ENCODE data around the gene CTU2.

Gene CTU2

DNA sequence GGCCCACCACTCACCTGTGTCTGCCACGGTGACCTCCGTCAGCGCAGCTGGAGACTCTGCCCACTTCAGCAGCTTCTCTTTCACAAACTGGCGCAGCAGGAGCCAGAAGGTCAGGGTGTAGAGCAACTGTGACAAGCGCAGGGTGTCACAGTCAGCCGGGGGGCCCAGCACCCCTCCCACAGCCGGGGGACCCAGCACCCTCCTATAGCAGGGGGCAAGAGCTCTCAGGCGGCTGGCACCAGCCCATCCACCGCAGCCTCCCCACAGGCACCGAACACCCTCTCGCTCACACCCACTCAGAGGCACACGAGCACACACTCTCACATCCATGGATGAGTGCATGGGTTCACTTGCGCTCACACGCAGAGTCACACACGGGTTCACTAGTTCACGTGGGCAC lies 28.8 kb downstream of the CTU2 start:
- TF ChIP-seq JUND (IDR thresholded peaks at IDR 0.05; ENCODE audit: low read depth), result no peak
- no peak for DNase-seq (ENCODE audit: low read depth in 1 of 2, low spot score in 1 of 2)
- in situ Hi-C loops (cut with HindIII; ENCODE audit: low pct_unique_long_range_greater_than_20kb, low sequenced_read_pairs), result no loop called here

DNA sequence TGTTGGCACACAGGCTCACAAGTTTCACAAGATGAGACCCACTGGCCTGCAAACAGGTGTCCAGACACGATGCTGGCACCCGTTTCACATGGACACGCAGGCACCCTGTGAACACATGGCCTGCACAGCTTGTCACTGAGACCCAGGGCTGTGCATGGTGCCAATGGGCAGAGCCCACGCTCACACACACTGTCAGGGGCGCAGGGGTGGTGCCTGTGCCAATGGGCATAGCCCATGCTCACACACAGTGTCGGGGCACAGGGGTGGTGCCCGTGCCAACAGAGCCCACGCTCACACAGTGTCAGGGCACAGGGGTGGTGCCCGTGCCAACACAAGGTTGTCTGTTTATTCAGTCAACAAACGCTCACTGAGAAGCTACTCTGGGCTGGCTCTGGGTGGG lies 29.3 kb downstream of the CTU2 start:
- TF ChIP-seq JUND (IDR thresholded peaks at IDR 0.05; ENCODE audit: low read depth), result no peak
- in situ Hi-C loops (cut with HindIII; ENCODE audit: low pct_unique_long_range_greater_than_20kb, low sequenced_read_pairs), result no loop called here
- no peak for DNase-seq (ENCODE audit: low read depth in 1 of 2, low spot score in 1 of 2)

DNA sequence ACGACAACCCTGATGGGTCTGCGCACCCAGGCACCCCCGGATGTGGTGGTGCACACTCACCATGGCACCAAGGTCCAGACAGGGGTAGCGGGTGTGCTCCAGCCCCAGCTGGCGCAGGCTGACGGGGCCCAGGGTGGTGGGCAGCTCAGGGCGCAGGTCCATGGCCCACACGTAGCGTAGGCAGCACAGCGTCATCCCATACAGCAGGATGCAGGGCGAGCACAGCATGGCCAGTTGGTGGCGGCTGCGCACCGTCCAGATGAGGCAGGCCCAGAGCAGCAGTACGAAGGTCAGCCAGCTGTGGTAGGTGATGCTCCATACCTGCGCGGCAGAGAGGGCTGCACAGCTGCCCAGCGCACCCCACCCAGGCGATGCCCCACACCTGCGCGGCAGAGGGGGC lies 29.8 kb downstream of the CTU2 start:
- no peak for TF ChIP-seq JUND (IDR thresholded peaks at IDR 0.05; ENCODE audit: low read depth)
- DNase-seq (ENCODE audit: low read depth in 1 of 2, low spot score in 1 of 2), result no peak
- in situ Hi-C loops (cut with HindIII; ENCODE audit: low pct_unique_long_range_greater_than_20kb, low sequenced_read_pairs), result no loop called here

DNA sequence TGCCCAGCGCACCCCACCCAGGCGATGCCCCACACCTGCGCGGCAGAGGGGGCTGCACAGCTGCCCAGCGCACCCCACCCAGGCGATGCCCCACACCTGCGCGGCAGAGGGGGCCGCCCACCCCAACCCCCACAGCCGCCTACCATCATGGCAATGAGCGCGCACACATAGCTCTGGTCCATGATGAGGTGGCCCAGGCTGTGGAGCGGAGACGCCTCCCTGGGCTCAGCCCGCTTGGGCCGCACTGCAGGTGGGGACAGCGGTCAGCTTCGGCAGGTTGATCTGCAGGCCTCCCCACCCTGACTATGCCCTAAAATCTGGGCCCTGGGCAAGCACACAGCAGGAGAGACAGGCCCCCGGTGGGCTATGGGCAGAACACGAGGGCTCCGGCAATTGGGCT lies 30.2 kb downstream of the CTU2 start:
- no peak for DNase-seq (ENCODE audit: low read depth in 1 of 2, low spot score in 1 of 2)
- in situ Hi-C loops (cut with HindIII; ENCODE audit: low pct_unique_long_range_greater_than_20kb, low sequenced_read_pairs), result no loop called here
- TF ChIP-seq JUND (IDR thresholded peaks at IDR 0.05; ENCODE audit: low read depth), result no peak

DNA sequence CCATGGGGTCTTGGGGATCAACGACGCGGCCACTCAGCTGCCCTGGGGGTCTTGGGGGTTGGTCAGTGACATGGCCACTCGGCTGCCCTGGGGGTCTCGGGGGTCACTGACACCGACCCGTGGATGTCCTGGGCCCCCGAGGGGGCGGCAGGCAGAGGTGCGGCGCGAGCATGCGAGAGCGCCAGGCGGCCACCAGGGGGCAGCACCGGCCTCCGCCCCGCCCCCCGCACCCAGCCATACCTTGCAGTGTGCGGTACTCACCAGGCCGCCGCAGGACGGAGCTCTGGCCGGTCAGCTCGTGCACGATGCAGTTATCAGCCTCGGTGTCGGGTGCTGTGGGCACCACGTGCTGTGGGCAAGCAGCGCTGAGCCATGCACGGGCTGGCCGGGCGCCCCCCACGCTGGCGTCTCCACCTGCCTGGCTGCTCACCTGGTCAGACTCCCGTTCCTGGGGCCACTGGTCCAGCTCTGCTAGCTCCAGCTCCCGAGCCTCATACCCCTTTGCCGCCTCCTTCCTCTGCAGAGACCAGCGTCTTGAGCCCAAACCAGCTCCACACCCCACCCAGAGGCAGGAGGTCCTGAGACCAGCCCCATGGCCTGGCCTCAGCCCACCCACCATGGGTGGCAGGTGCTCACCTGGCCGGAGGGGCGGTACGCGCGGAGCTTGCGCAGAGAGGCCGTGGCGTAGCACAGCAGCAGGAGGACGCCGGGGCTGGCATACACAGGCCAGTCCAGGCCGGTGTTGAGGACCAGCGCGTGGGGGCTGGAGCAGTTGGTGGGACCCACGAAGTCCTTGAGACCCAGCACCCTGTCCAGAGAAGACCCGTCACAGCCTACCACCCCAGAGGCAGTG lies 31.2 kb downstream of the CTU2 start:
- peak; percentile 83 to 91 for DNase-seq (ENCODE audit: low read depth in 1 of 2, low spot score in 1 of 2)
- in situ Hi-C loops (cut with HindIII; ENCODE audit: low pct_unique_long_range_greater_than_20kb, low sequenced_read_pairs), result no loop called here
- TF ChIP-seq JUND (IDR thresholded peaks at IDR 0.05; ENCODE audit: low read depth), result no peak

DNA sequence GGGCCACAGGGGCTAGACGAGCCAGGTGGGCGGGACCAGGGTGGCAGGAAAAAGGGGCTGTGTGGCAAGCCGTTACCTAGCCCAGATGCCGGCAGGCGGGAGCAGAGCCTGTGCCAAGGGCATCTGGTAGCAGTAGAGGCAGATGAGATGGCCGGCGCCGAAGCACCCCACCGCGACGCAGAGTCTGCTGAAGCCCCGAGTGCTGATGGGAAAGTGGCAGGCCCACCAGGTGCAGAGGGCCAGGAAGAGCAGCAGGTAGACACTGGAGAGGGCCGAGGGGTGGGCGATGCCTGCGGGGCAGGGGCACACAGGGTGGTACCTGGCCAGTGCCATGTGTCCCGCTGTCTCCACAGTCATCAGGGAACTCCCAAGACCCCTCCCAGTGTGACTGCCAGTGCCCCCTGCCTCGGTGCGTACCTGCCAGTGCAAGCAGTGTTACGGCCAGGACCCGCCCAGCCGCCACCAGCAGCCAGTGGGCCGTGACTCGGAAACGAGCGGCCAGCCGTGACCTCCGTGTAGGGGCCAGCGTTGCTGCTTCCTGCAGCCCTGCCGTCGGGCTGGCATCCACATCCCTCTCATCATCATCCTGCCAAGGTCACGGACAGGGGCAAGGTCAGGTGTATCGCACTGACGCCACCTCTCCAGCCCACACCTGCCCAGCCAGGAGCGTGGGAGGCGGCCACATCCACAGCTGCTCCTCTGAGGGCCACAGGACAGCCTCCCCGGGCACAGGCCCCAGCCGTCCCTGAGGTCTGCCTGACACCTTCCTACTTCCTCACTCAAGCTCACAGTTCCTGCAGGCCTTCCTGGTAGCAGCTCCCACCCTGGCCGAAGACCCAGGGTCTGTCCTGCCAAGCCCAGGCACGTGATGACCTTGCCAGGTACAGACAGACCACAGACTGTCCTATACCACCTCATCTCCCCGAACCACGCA lies 32.1 kb downstream of the CTU2 start:
- no peak for TF ChIP-seq JUND (IDR thresholded peaks at IDR 0.05; ENCODE audit: low read depth)
- in situ Hi-C loops (cut with HindIII; ENCODE audit: low pct_unique_long_range_greater_than_20kb, low sequenced_read_pairs), result no loop called here
- no peak for DNase-seq (ENCODE audit: low read depth in 1 of 2, low spot score in 1 of 2)

DNA sequence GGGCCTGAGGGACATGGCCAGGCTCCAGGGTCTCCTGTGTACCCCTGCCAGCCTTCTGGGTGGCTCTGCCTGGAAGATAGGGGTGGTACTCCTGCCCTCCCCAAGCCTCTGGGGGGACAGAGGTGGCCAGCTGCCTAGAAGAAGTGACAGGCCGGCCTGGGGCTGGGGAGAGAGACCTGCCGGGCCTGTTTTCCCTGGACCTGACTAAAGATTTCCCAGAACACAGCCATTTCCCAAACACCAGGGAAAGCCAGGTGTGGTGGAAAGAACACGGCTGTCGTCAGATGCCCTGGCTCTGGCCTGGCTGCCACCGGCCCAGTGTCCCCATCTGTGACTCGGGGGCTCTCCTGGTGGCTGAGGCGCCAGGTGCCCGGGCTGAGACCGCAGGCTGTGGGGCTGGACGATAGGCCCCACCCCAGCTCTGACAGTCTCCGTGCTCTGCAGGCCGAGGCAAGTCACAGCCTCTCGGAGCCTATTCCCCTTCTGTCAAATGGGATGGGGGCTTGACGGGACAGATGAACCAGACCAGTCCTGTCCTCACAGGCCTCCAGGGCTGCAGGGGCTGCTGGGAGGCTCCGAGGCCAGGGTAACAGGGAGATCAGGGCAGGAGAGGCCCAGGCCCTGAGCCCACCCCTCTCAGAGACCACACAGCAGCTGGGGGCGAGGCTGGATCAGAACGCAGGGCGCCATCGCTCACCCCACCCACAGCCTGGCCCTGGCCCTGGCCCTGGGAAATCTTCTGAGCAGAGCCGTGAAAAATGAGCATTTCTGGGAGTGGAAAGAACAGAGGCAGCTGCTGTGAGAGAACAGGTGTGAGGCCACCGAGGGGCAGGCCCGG lies 33.1 kb downstream of the CTU2 start:
- in situ Hi-C loops (cut with HindIII; ENCODE audit: low pct_unique_long_range_greater_than_20kb, low sequenced_read_pairs), result no loop called here
- no peak for TF ChIP-seq JUND (IDR thresholded peaks at IDR 0.05; ENCODE audit: low read depth)
- DNase-seq (ENCODE audit: low read depth in 1 of 2, low spot score in 1 of 2), result peak in 1 of 2 experiments; percentile 60

DNA sequence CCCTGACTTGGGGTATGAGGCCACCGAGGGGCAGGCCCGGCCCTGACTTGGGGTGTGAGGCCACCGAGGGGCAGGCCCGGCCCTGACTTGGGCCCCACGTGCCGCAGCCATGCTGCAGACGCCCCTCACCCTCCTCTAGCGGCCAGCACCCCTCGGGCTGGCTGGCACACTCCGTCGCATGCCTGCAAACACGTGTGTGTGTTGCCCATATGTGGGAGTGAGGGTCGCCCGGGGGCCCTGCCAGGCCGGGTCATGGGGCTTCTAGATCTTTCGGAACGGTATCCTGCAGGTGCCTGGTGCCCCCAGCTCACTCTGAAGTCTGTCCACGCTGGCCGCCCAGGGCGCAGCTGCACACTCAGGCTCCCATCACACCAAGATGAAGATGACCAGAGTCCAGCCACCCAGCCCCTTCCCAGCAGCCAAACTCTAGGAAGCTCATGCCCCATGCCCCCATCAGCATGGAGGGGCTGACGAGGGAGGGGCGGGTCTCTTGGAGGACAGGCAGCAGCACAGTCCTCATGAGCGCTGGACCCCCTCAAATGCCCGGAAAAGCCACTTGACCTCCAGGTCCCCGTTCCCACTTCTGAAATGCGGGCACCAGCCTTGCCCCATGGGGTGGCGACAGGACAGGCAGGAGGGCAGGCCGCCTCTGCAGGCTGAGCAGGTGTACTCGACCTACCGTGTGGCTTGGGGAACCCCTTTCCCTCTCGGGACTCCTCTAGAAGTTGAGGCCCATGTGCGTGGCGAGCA lies 33.8 kb downstream of the CTU2 start:
- DNase-seq (ENCODE audit: low read depth in 1 of 2, low spot score in 1 of 2), result no peak
- in situ Hi-C loops (cut with HindIII; ENCODE audit: low pct_unique_long_range_greater_than_20kb, low sequenced_read_pairs), result no loop called here
- no peak for TF ChIP-seq JUND (IDR thresholded peaks at IDR 0.05; ENCODE audit: low read depth)

DNA sequence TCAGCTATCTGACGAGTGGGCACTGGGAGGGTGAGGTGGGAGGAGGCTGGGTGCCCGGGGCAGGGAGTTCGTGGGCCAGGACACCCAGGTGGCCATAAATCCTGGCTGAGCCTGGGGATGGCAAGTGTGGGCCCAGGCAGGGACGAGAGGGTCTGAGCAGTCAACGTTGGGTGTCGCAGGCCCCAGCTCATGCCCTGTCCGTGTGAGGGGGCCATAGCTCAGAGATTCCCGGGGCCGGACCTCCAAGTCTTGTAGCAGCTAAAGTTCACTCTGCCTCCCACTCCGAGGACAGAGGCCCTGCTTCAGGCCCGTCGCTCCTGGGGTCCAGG lies 34.4 kb downstream of the CTU2 start:
- no peak for DNase-seq (ENCODE audit: low read depth in 1 of 2, low spot score in 1 of 2)
- no peak for TF ChIP-seq JUND (IDR thresholded peaks at IDR 0.05; ENCODE audit: low read depth)
- in situ Hi-C loops (cut with HindIII; ENCODE audit: low pct_unique_long_range_greater_than_20kb, low sequenced_read_pairs), result no loop called here

DNA sequence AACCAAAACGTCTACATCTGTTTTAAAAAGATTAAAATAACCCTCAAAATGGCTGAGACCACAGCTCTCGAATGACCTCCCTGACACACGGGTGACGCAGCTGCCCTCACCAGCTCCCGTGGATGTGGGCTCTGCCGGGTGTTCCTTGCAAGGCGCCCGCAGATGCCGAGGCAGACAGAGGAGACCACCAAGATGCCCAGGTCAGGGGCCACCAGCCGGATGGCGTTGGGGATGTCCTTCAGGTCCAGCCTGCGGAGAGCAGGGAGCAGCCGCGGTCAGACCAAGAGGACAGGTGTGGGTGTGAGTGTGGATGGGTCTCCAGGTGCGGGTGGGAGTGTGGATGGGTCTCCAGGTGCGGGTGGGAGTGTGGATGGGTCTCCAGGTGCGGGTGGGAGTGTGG lies 35.1 kb downstream of the CTU2 start:
- TF ChIP-seq JUND (IDR thresholded peaks at IDR 0.05; ENCODE audit: low read depth), result no peak
- in situ Hi-C loops (cut with HindIII; ENCODE audit: low pct_unique_long_range_greater_than_20kb, low sequenced_read_pairs), result no loop called here

DNA sequence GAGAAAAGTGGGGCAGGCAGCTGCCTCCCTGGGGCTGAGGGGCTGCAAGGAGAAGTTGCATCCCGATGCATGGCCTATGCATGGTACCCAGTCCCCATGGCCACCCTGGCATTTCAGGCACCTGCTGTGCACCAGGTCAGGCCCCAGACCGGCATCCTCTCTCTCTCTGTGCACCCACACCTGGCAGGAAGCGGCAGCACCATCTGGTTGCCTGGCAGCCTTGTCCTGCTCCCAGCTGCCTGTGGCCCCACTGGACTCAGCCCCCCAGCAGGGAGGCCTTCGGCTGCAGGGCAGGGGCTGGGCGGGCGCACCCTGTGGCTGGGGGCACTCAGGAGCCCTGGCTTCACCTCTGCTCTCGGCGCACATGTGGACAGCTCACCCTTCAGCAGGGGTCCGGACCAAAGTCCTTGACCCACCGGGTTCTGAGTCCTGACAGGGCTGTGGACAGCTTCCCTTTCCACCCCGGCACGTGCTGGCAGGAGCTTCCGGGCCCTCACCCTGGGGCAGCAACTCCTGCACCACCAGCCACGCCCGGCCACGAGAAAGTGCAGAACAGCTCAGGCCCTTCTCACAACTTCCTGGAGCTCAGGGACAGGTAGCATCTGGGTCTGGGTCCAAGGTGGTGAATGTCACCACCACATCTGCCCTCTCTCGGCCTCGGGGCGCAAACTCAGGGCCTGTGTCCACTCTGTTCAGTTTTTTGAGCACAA lies 36.7 kb downstream of the CTU2 start:
- in situ Hi-C loops (cut with HindIII; ENCODE audit: low pct_unique_long_range_greater_than_20kb, low sequenced_read_pairs), result no loop called here
- DNase-seq (ENCODE audit: low read depth in 1 of 2, low spot score in 1 of 2), result no peak
- no peak for TF ChIP-seq JUND (IDR thresholded peaks at IDR 0.05; ENCODE audit: low read depth)

More for the DNA sequence above, 35.1 kb downstream of the CTU2 start:
- DNase-seq (ENCODE audit: low read depth in 1 of 2, low spot score in 1 of 2), result no peak
